Retina (tissue), 1 donor: Measurements from ENCODE around the gene EFEMP1.

Source experiments
- DNase-seq: peaks from one replicate; pipeline ENCODE4 v3.0.0-alpha.2; 2016

Gene EFEMP1

GRCh38 chr2:55891671-55892094, 31.9 kb downstream of the EFEMP1 start:
- no peak for DNase-seq

DNA sequence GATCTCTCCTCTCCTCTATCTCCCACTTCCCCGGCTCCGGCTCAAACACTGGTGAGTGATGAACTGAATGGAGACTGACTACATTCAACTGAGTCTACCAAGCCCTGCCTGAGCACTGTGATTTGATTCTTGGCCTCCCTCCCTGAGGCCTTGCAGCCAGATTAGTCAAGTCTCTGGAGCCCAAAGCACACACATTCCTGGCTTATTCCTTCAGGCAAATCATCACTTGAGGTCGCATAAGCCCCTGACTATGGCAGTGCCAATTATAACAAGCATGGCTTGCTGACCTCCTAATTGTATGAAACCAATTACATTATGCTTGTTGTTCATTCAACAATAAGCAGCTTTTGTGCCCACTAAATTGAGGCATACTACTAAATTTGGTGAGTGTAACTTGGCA, 34.6 kb downstream of the EFEMP1 start:
- DNase-seq, result peak; percentile 60

- no peak for DNase-seq
Observed at GRCh38 chr2:55887901-55888624, 35.5 kb downstream of the EFEMP1 start.

DNA sequence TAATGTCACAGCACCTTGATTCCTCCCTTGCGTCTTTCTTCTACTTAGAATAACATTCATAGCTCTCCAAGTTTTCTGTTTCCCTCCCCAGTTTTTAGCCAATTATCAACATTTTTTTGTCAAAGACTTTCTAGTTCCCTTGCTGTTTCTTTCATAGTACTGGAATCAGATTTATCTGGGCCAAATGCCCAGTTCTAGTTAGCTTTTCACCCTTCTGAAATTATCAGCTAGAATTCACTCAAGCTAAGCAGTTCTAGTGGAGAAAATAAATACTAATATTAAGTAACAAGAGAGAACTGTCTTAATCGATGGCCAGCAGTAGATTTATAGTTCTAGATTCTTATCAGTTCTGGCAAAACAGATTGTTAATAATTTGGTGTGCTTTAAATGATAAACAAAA, 36.2 kb downstream of the EFEMP1 start:
- DNase-seq, result no peak

DNA sequence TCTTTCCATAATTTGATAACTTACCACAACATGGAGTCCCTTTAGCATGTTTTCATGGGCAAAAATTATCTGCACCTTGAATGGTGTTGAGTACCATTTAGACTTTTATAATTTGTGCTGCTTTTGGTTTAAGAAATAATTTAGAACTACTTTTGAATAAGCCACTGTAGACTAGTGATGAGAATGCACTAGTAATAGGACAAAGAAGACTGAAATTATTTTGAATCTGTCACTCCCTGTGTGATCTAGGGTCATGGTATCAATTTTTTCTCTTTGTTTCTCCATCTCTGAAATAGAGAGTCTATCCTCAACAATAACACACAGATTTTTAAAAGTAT, 37.7 kb downstream of the EFEMP1 start:
- DNase-seq, result no peak

DNA sequence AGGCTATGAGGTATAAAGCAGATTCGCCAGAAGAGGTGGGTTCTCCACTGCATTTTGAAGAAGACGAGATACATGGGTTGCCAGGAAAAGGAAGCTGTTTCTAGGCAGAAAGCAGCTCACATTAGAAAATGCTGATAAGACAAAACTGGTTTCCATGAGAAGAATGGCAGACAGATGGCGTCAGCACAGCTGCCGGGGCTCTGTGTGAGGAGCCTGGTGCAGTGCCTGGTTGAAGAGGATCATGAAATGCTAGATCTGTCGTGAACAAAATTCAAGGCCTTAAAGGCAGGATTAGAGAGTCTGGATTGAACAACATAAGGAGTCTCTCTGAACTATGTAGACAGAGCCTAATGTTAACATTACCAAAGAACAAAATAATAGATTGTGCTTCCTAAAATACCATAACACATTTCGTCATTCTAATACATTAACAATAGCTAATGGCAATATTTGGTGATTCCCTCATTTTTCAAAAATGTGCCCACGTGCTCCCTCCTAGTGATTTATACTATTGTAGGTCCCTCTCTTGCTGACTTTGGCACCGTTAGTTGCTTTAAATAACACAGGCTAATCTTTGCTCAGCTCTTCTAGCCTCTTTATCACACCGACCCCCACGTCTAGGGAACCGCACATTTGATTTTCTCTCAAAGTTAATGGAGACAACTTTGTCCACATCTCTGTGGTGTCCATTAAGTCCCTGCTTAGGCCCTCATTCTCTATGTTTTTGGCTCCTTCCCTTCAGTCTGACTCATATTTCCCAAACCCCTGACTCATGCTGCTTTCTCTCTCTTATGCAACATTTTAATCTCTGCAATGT, 38.2 kb downstream of the EFEMP1 start:
- DNase-seq, result no peak

DNA sequence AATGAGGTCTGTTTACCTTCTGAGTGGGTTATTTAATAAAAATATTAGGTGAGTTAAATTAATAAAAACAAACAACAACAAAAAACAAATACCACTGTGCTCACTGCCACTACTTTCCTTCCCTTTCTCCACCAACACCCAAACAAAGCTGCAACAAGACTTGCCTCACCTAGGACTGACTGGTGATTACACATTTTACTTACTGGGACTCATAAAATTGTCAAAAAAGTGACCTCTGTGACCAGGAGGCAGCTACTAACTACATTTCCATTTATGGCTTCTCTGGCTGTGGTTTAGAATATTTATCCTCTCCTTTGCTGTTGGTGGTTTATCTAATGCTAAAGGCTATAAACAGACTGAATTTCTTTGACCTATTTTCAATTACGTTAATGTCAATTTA, 39.8 kb downstream of the EFEMP1 start:
- no peak for DNase-seq

- no peak for DNase-seq
Observed at GRCh38 chr2:55883357-55883756, 40.2 kb downstream of the EFEMP1 start.

DNA sequence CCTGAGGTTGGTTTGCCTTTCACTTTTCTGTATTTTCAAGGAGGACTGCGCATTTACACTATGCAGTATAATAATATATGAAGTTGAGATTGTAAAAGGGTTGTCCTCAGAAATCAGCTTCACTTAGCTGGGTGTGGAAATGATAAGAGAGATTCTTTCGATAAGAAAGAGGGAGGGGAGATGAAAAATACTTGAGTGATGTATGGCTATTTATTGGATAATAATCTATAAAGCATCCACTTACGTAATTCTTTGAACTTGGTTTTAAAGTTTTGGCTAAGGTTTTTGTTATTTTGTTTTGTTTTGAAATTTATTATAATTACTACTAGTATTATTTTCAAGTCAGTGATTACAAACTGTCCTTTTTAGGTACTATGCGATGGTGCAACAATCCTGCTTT, 40.6 kb downstream of the EFEMP1 start:
- no peak for DNase-seq

DNA sequence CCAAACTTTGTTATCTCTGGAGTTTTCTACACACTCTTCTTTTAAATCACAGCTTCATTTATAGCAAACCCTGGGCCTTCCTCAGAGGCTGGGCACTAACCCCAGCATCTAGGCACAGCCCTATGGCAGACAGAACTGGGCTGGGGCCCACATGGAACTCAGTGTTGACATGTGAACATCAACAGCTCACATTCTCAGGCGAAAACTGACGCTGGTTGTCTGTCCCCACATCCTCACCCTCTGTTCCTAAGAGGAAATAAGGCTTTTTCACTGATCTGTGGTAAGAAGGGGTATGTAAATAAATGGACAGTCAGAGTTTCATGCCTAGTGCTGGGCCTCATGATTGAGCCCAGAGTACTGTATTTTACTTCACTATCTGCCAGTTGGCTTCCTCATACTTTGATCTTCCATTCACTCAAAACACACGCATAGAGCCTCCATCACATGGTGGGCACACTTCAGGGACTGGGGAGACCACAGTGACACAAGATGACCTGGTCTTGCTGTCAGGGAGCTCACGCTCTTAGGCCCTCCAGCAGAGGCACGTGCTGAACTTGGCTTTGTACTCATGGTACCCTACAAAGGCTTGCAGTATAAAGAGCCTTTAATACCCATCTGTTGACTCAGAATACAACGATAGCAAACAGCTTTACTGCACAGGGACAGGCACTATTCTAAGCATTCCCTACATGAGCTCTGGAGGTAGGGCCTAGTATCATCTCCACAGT, 43.0 kb downstream of the EFEMP1 start:
- no peak for DNase-seq

GRCh38 chr2:55879976-55880375, 43.6 kb downstream of the EFEMP1 start:
- peak; percentile 20 for DNase-seq

DNA sequence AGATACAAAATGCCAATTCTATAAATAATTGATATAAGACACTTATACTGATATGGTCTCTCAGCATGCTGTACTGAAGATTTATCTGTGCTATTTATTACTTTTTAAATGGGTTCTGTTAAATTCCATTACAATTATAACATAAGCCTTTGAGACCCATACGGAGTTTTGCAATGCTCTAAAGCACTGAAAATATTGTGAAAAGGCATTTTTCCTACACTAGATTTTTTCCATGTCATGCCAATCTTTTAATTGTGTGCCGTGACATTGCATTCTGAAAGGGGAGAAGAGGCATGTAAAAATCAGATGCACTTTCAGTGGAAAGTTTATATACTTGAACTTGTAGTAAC, 46.5 kb downstream of the EFEMP1 start:
- DNase-seq, result no peak

DNA sequence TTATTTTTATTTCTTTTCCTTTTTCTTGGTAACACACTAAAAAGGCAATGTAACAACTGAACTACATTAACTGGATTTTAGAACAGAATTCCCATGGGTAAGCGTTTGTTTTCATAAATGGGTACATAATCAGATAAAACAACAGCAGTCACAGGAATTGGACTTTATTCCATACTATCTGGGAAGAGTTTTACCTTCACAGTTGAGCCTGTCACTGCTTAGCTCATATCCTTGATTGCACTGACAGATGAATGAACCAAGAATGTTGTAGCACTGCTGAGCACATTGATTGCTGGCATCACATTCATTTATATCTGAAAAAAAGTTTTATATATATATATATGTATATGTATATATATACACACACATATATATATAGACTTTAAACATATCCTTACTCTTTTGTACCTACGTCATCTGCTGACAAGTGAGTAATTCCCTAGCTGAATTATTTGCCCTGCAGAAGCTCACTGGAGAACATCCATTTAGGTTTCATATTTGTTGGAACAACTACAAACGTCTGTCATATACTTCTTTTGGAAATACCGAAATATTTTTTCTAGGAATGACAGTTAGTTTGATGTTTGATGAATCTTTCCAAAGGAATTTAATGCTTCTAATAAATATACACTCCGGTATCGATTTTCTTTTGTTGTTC, 47.0 kb downstream of the EFEMP1 start:
- DNase-seq, result no peak

GRCh38 chr2:55875434-55876135, 48.0 kb downstream of the EFEMP1 start:
- peak; percentile 41 for DNase-seq

DNA sequence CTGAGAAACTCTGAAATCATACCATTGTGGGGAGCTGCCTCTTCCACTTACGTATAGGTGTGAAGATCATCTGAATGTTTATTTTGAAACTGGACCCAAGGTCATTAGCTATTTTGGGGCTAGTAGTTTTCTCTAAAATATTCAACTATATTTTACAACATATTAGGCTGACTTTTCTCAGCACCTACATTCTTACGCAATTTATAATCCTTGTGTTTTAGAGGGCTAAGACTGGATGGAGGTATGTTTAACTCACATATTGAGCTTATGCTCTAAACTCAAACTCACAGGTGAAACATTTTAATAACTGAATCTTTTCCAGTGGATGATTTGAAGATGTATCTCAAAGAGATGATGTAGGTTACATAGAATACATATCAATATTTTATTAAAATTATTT, 49.2 kb downstream of the EFEMP1 start:
- DNase-seq, result no peak

GRCh38 chr2:55871637-55872036, 51.9 kb downstream of the EFEMP1 start:
- no peak for DNase-seq

DNA sequence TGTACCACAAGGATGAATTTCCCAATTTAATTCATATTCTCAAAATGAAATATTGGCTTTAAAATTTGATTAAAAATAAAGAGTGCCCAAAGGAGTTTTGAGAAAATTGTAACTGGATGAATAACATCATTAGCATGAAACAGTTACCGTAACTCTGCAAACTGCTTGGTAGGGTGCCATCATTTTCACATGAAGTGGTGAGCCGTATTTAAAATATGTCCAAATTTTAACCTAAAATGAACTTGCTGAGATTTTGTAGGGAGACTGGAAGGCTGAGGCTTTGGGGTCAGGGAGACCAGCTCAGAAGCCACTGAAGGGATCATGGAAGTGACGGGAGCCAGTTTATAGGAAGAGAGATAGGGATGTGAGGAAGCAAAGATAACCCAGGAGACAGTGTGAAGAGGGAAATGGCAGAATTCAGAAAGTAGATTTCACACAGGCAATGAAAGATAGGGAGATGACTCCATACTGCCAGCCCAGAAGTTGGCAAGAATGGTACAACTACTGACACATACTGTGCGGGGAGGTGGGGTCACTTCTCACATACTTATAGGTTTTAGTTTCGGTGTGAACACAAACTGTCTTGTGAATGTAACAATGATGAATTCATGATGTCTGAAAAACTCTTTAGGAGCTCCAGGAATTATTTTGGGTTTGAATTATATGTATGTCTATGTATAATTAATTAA, 53.8 kb downstream of the EFEMP1 start:
- DNase-seq, result no peak

GRCh38 chr2:55865096-55865835, 58.3 kb downstream of the EFEMP1 start:
- DNase-seq, result no peak

- no peak for DNase-seq
Observed at GRCh38 chr2:55864351-55865084, 59.1 kb downstream of the EFEMP1 start.

GRCh38 chr2:55862673-55863390, 60.8 kb downstream of the EFEMP1 start:
- DNase-seq, result no peak
